K562 (cell line): ENCODE data around the gene ERN1. TPM values are rescaled to one million over a fixed set of nuclear protein-coding genes. Genes with fewer than 3 reads are reported as not detected.

Experiments used
- ATF3 ChIP-seq, 2 experiments: fragments of 450-650 bp in 1 of 2; sonication (generic) in 1 of 2; formaldehyde crosslinking in 1 of 2; IDR thresholded peaks in 1 of 2; conservative IDR thresholded peaks in 1 of 2; 2 replicates each; pipeline versions ENCODE4 v1.6.1 to v1.8.1; 2016 to 2023; ENCODE audit warnings: mild to moderate bottlenecking in 2 of 2, moderate library complexity in 2 of 2, inconsistent platforms in 1 of 2, missing genetic modification reagents in 1 of 2
- BCL6 ChIP-seq: fragments of 250-450 bp; sonication (Bioruptor Pico); IDR thresholded peaks from 2 replicates; pipeline ENCODE4 v1.4.0; 2020
- EGR1 ChIP-seq: fragments of 450-650 bp; conservative IDR thresholded peaks from 2 replicates; pipeline ENCODE4 v1.6.1; 2017; ENCODE audit warnings: mild to moderate bottlenecking
- GABPA ChIP-seq: fragments of 200-800 bp; sonication (Bioruptor generic); conservative IDR thresholded peaks from 2 replicates; pipeline ENCODE4 v1.6.1; 2016; ENCODE audit warnings: low read depth, missing genetic modification characterization, missing compliant biosample characterization
- ILF3 ChIP-seq: fragments of 450-650 bp; IDR thresholded peaks from 2 replicates; pipeline ENCODE4 v1.6.1; 2018; ENCODE audit warnings: antibody characterized with exemption, mild to moderate bottlenecking, moderate library complexity, borderline replicate concordance
- KDM2B ChIP-seq: fragments of 250-450 bp; sonication (Bioruptor Pico); IDR thresholded peaks from 2 replicates; pipeline ENCODE4 v1.8.0; 2021; ENCODE audit warnings: mild to moderate bottlenecking, moderate library complexity
- KHSRP ChIP-seq: fragments of 450-650 bp; IDR thresholded peaks from 2 replicates; pipeline ENCODE4 v1.6.1; 2017
- MED1 ChIP-seq: sonication (generic); formaldehyde crosslinking; IDR thresholded peaks from 2 replicates; pipeline ENCODE4 v1.8.1; 2023; ENCODE audit warnings: missing genetic modification reagents, borderline replicate concordance
- NRF1 ChIP-seq, 2 experiments: fragments of 450-650 bp; IDR thresholded peaks in 1 of 2; conservative IDR thresholded peaks in 1 of 2; 2 replicates each; pipeline ENCODE4 v1.6.1; 2014; ENCODE audit warnings: mild to moderate bottlenecking in 2 of 2
- OTX1 ChIP-seq: fragments of 450-650 bp; formaldehyde crosslinking; IDR thresholded peaks from 2 replicates; pipeline ENCODE4 v1.4.0; 2022; ENCODE audit warnings: mild to moderate bottlenecking
- PRPF4 ChIP-seq: fragments of 200-400 bp; formaldehyde crosslinking; IDR thresholded peaks from one replicate; pipeline ENCODE4 v1.6.1; 2017; ENCODE audit warnings: low read length, low read depth, mild to moderate bottlenecking; ENCODE audit not compliant: insufficient read depth, poor library complexity, severe bottlenecking
- PTBP1 ChIP-seq: fragments of 200-400 bp; formaldehyde crosslinking; IDR thresholded peaks from 2 replicates; pipeline ENCODE4 v1.6.1; 2017; ENCODE audit warnings: low read depth, low read length
- RAD51 ChIP-seq: fragments of 450-650 bp; IDR thresholded peaks from 2 replicates; pipeline ENCODE4 v1.7.1; 2016; ENCODE audit warnings: low read depth, mild to moderate bottlenecking, borderline replicate concordance
- SIN3B ChIP-seq: fragments of 450-650 bp; IDR thresholded peaks from 2 replicates; pipeline ENCODE4 v1.6.1; 2017; ENCODE audit warnings: low read depth, mild to moderate bottlenecking, moderate library complexity
- TAL1 ChIP-seq: fragments of 450-650 bp; IDR thresholded peaks from 2 replicates; pipeline ENCODE4 v1.6.1; 2016; ENCODE audit warnings: mild to moderate bottlenecking
- TBL1XR1 ChIP-seq, 2 experiments: IDR thresholded peaks; 2 replicates each; pipeline ENCODE4 v1.6.1; 2012; ENCODE audit warnings: improper control_type of control experiment in 2 of 2, low read length in 2 of 2, mild to moderate bottlenecking in 1 of 2
- TCF3 ChIP-seq: sonication (generic); formaldehyde crosslinking; IDR thresholded peaks from 2 replicates; pipeline ENCODE4 v1.4.0; 2020; ENCODE audit warnings: mild to moderate bottlenecking, missing genetic modification reagents
- ZBTB40 ChIP-seq, 2 experiments: fragments of 450-650 bp in 1 of 2; sonication (generic) in 1 of 2; formaldehyde crosslinking in 1 of 2; IDR thresholded peaks; 2 replicates each; pipeline versions ENCODE4 v1.7.1 to v1.9.0; 2016 to 2022; ENCODE audit warnings: inconsistent platforms in 1 of 2, mild to moderate bottlenecking in 1 of 2, missing genetic modification reagents in 1 of 2
- ZNF184 ChIP-seq: sonication (generic); formaldehyde crosslinking; IDR thresholded peaks from 2 replicates; pipeline ENCODE4 v1.5.0; 2020; ENCODE audit warnings: missing genetic modification reagents
- ZNF384 ChIP-seq: IDR thresholded peaks from 2 replicates; pipeline ENCODE4 v1.6.1; 2012; ENCODE audit warnings: low read depth, low read length, improper control_type of control experiment
- ZNF444 ChIP-seq: fragments of 250-450 bp; sonication (Bioruptor Pico); IDR thresholded peaks from 2 replicates; pipeline ENCODE4 v1.4.0; 2020; ENCODE audit warnings: mild to moderate bottlenecking, moderate library complexity
- polyA plus RNA-seq, 8 experiments: library from polyadenylated mRNA; depleted of rRNA in 4 of 8; stranded (reverse) in 5 of 8; unstranded in 3 of 8; fragments of >200 nt; fragmentation: Nextera tagmentation in 2 of 8; fragmentation: Illumina TruSeq in 1 of 8; extraction: Ambion mirVana in 2 of 8; extraction: Trizol in 1 of 8; gene quantifications; 2 replicates each; pipeline versions ENCODE4 v1.2.1 to v1.2.3, GENCODE V29; 2011 to 2014; ENCODE audit warnings: inconsistent platforms in 1 of 8, missing spikeins in 1 of 8
- total RNA-seq, 7 experiments: library from RNA; depleted of rRNA in 6 of 7; stranded (reverse); fragments of >200 nt in 6 of 7; fragmentation: Illumina TruSeq in 2 of 7; extraction: Trizol in 2 of 7; gene quantifications; 2 replicates each; pipeline versions ENCODE4 v1.2.1 to v1.2.3, GENCODE V29; 2011 to 2021; ENCODE audit warnings: low replicate concordance in 1 of 7

The ERN1 gene
- total and polyA plus RNA-seq, 9 of the 15 experiments (the other 6 are each of a cell fraction or from before 2014, with no cell fraction given), result 2.1 to 22.5 (median 7.3) TPM

DNA sequence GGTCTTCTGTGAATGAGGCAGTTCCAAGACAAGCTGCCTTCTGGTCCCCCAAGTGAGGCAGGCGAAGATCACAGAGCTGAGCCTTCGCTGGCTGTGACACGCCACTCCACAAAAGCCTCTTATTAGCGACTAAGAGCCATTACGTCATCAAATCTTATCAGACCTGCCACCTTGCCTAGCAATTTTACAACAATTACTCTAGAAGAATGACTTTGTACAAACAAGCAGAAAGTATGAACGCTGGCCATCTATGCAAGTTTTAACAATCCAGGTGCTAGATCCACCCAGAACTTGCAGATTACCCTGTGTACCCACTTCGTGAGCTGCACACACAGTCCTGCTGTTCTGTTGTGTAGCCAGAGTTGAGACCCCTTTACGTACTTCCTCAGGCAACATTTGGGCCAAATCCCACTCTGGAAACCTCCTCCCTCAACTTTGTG lies 105.7 kb downstream of the ERN1 start (continued):
- TF ChIP-seq ZBTB40 (IDR thresholded peaks at IDR 0.05), result 0 out of 2 replicates have a peak, but pooled peaks have one; percentile 42
- TF ChIP-seq ZBTB40 (CRISPR knock-in tag; IDR thresholded peaks at IDR 0.05), result no peak
- no peak for TF ChIP-seq KDM2B (CRISPR knock-in tag)
- TF ChIP-seq NRF1 (conservative IDR thresholded peaks at IDR 0.05 in 1 of 2, IDR thresholded peaks at IDR 0.05 in 1 of 2), result no peak; a peak in 1 of 4 replicates
- TF ChIP-seq RAD51, result no peak
- TF ChIP-seq ZNF384, result no peak
- peak; percentile 89 for TF ChIP-seq TAL1
- TF ChIP-seq EGR1, result no peak
- TF ChIP-seq ILF3, result no peak
- no peak for TF ChIP-seq ZNF184
- TF ChIP-seq ATF3 (IDR thresholded peaks at IDR 0.05), result peak; percentile 100
- TF ChIP-seq ATF3 (CRISPR knock-in tag; conservative IDR thresholded peaks at IDR 0.05), result peak; percentile 93
- 0 out of 2 replicates have a peak, but pooled peaks have one; percentile 48 for TF ChIP-seq KHSRP
- no peak for TF ChIP-seq MED1
- TF ChIP-seq SIN3B, result no peak
- peak in 1 of 2 experiments; percentile 79; a peak in 2 of 4 replicates for TF ChIP-seq TBL1XR1 (IDR thresholded peaks at IDR 0.05; ENCODE audit: low read length in 2 of 2)
- TF ChIP-seq OTX1 (CRISPR knock-in tag), result no peak
- TF ChIP-seq PRPF4, result no peak
- TF ChIP-seq GABPA (tag), result no peak
- TF ChIP-seq PTBP1, result no peak
- peak; percentile 96 for TF ChIP-seq TCF3 (CRISPR knock-in tag)
- no peak for TF ChIP-seq ZNF444 (CRISPR knock-in tag)
- TF ChIP-seq BCL6, result no peak
